ENCODE data around the gene PRADC1. TPM values are rescaled to one million over a fixed set of nuclear protein-coding genes. Genes with fewer than 3 reads are reported as not detected.

PRADC1 gene
- 16.8 to 27.0 TPM (median 24.8 TPM) in 5 replicates for total RNA-seq (2022; extraction: Qiagen RNA extraction; ENCODE audit: low read depth)

DNA sequence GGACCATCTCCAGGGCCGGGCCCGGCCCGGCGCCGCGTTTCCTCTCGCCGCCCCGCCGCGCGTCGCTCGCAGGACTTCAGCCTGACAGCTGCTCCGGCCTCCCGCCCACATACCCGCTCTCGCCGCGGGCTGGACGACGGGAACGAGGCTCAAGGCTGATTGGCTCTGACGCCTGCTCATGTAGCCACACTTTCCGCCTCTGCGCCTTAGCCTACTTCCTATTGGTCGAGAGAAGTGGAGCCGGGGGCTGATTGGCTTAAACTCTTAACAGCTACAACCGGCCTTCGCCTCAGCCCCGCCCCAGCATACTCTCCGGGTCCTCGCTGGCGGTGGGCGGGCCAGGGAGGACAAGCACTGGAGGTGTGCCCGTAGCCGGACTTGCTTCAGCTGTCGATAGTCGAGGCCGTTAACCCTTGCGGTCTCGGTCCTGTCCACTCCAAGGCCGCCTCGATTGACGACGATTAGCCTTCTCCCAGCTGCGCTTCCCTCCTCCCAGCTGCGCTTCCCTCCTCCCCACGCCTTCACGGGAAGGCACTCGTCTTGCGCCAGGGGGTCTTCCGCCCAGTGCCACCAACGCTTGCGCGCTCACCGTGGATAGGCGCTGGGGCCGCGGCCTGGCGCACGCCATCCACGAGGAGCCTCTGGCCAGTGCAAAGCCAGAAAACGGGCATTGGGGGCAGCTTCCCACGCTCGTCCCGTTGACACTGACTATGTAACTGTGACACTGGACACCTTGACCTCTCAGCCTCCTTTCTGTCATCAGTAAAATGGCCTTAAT, at the start of gene PRADC1:
PRADC1 (minus strand) TSS at position 86 of the 778 bp plus-strand sequence; CDS start at position 7, 79 bp downstream.

DNA sequence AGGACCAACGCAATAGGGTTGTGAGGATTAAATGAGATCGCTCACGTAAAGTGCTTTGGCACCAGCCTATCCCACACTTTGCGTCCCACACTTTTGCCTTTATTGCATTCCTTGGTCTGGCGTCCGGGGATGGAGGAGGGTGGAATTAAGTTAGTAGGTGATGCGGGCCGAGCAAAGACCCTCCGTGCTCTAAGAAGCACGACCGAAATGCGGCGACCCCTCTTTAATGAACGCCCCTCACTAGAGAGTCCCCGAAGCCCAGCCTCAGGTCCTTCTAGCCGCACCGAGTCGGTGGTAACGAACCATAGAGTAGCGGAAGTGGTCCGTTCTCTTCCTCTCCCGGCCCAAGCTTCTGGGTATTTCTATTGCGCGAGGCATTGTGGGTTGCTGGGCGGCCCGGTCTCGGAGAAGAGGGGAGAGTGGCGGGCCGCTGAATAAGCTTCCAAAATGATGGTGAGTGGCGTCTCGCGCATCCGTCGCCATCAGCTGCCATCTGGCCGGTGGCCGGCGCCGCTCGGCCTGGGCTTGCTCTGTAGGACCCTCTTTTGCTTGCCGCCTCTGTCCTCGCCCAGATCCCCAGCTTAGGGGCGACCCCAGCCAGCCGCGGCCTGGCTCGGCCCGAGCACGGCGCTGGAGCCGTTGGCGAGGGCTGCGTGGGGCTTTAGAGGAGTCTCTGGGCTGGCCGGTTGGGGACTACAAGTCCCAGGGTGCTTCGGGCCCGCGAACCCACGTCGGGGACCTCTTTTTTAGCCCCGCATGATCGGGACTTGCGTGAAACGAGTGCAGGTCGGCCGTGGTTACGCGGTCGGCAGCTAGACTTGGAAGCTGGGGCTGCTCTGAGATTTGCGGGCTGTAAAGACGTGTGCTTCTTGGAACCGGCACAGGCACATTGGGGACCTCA, 1.1 kb upstream of the PRADC1 start, which contains the start of gene CCT7:
CCT7 (plus strand) TSS at position 377 of the 901 bp plus-strand sequence; CDS start at position 448, 71 bp downstream.

GRCh38 chr2:73214120-73215035, 18.7 kb downstream of the PRADC1 start, which contains the start of gene SMYD5:
TSS of gene SMYD5 (plus strand) at chr2:73214245. CDS start at chr2:73214267, 22 bp downstream.

DNA sequence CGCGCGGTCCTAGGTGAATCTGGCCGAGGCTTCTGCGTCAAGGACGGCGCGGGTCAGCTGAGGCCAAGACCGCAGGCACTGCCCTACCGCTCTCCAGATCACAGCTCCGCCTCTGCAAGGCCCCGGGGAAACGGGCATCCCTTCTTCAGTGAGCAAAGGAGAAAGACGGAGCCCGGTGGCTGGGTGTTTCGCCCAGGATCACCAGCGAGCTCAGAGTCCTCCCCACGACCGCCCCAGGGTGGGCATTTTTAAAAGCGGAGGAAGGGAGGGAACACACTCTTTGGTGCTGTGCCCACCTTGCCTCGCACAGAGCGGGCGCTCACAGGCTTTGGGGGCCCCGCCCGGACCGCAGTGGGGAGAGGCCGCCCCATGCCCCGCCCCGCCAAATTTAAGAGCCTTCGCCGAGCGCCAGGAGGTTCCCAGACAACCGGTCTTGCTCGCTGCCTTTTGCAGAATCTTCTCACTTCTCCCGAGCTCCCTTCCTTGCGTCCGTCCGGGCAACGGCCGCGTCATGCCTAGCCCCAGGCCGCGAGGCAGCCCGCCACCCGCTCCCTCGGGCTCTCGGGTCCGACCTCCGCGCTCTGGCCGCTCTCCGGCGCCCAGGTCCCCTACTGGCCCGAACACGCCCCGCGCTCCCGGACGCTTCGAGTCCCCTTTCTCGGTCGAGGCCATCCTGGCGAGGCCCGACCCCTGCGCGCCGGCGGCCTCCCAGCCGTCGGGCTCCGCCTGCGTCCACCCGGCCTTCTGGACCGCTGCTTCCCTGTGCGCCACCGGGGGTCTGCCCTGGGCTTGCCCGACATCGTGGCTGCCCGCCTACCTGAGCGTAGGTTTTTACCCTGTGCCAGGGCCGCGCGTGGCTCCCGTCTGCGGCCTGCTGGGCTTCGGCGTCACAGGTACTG, 30.6 kb downstream of the PRADC1 start, which contains the start of gene NOTO:
NOTO (plus strand) TSS at position 419 of the 899 bp plus-strand sequence; CDS start at position 512, 93 bp downstream.

Other genes starting within 250 kb of the PRADC1 start
- 14.2 to 18.0 TPM (median 16.3 TPM) in 5 replicates for gene SFXN5, start 161.5 kb downstream of the PRADC1 start, total RNA-seq (2022; extraction: Qiagen RNA extraction; ENCODE audit: low read depth)
- 32.2 to 37.7 TPM (median 35.7 TPM) in 5 replicates for gene RAB11FIP5, start 120.3 kb downstream of the PRADC1 start, total RNA-seq (2022; extraction: Qiagen RNA extraction; ENCODE audit: low read depth)
- 0.03 to 0.05 TPM in 2 of 5 replicates, not detected in the others for gene NOTO, start 30.7 kb downstream of the PRADC1 start, total RNA-seq (2022; extraction: Qiagen RNA extraction; ENCODE audit: low read depth)
- 52.7 to 61.1 TPM (median 56.7 TPM) in 5 replicates for gene SMYD5, start 19.0 kb downstream of the PRADC1 start, total RNA-seq (2022; extraction: Qiagen RNA extraction; ENCODE audit: low read depth)
- 586 to 976 TPM (median 613 TPM) in 5 replicates for gene CCT7, start 1.1 kb upstream of the PRADC1 start, total RNA-seq (2022; extraction: Qiagen RNA extraction; ENCODE audit: low read depth)
- 4.6 to 6.4 TPM (median 5.1 TPM) in 5 replicates for gene FBXO41, start 51.2 kb upstream of the PRADC1 start, total RNA-seq (2022; extraction: Qiagen RNA extraction; ENCODE audit: low read depth)
- 0.16 to 0.30 TPM (median 0.27 TPM) in 5 replicates for gene EGR4, start 60.3 kb upstream of the PRADC1 start, total RNA-seq (2022; extraction: Qiagen RNA extraction; ENCODE audit: low read depth)
- gene ALMS1, start 152.6 kb upstream of the PRADC1 start, total RNA-seq (2022; extraction: Qiagen RNA extraction; ENCODE audit: low read depth): 8.2 to 13.4 TPM (median 10.2 TPM) in 5 replicates